Right lung (tissue), 5 donors: ENCODE results near the gene ATF6. TPM values are rescaled to one million over a fixed set of nuclear protein-coding genes. Genes with fewer than 3 reads are reported as not detected.
"Not testable (repeated sequence)": the region's sequence is repeated elsewhere in the genome, so short reads cannot be mapped to it uniquely, and the experiment has no call there.

Experiments used
- DNase-seq, 2 donors: peaks; one replicate each; pipeline ENCODE4 v3.0.0-alpha.2; 2013
- polyA plus RNA-seq, 5 donors: library from polyadenylated mRNA; unstranded; fragments of 120-200 nt; gene quantifications; one replicate each; pipeline versions ENCODE4 v1.2.1 to v1.2.3, GENCODE V29; 2013; ENCODE audit warnings: inconsistent platforms in 1 of 5, low replicate concordance in 1 of 5; ENCODE audit not compliant: insufficient read length in 5 of 5, insufficient read depth in 1 of 5

The ATF6 gene
- polyA plus RNA-seq, 5 donors, result 20.7 to 32.9 (median 29.8) TPM

GRCh38 chr1:161824618-161825017, 58.5 kb downstream of the ATF6 start:
- DNase-seq, result no peak

GRCh38 chr1:161825831-161826230, 59.7 kb downstream of the ATF6 start:
- DNase-seq, result no peak

DNA sequence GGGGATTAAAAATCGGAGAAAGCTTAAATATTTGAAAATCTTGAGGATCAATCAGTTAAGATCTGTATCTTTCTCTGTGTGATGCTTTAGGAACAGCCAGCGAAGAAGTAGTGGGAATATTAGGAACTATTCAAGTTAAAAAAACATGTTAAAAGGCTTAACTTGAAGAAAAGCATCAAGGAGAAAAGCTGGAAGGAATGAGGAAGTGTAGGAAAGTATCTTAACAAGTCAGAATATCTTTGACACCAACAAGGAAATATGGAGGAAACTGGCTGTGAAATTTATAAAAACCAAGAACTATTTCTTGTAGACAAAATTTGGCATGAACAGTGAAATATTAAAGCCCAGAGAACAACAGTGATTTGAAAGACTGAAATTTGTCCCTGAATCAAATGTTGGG, 60.4 kb downstream of the ATF6 start:
- DNase-seq, result no peak

- no peak for DNase-seq
These were observed 61.7 kb downstream of the ATF6 start for GRCh38 chr1:161827786-161828185.

GRCh38 chr1:161832299-161832907, 66.3 kb downstream of the ATF6 start:
- not testable (repeated sequence) for DNase-seq

- no peak for DNase-seq
These were observed 68.9 kb downstream of the ATF6 start for GRCh38 chr1:161834967-161835550.

DNA sequence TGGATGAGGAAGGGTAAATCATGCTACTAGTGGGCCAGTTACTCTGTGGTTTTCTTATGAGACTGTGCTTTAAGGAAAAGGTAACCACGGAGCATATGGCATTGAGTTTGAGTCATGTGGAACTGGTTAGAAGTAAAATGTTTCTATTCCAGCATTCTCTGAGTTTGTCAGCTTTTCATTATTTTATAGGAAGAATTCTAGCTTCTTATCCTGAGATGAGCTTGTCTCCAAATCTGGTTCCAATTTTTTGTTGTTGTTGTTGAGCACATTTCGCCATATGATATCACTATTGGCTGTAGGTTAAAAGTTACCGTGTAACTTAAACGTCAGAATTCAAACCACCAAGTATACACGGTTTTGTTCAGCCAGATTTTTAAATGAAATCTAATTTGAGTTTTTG, 69.9 kb downstream of the ATF6 start:
- DNase-seq, result no peak

DNA sequence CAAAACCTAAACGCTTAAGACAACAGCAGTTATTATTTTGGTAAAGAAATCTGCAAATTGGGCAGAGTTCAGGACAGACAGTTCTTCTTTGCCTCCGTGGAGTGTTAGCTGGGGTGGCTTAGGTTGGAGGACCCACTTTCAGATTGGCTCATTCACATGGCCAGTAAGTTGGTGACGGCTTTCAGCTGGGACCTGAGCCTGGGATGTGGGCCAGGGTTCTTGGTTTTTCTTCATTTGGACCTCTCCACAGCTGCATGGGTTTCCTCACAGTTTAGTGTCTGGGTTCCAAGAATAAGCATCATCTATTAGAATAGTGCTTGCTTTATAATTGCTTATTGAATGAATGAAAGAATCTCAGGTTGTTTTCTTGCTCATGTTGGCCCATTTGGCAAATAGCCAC, 72.2 kb downstream of the ATF6 start:
- no peak for DNase-seq

DNA sequence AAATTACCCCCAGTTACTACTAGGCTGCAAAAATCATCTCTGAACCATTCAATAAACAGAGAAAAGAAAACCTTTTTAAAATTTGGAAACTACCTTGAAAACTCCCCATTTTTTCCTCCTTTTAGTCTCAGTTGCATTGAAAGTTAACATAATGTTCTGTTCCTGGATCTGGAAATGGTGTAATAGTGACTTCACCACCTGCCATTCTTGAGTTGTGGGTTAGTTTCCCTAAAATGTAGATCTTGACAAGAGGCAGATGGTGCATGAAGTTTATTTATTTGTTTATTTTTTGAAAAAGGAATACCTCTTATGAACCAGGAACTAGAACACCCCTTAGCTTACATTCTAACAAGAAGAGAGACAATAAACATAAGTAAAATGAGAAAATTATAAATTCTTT, 72.8 kb downstream of the ATF6 start:
- DNase-seq, result no peak

- no peak for DNase-seq
These were observed 73.5 kb downstream of the ATF6 start for GRCh38 chr1:161839591-161839990.

- DNase-seq, result no peak
These were observed 74.2 kb downstream of the ATF6 start for GRCh38 chr1:161840363-161840762.

DNA sequence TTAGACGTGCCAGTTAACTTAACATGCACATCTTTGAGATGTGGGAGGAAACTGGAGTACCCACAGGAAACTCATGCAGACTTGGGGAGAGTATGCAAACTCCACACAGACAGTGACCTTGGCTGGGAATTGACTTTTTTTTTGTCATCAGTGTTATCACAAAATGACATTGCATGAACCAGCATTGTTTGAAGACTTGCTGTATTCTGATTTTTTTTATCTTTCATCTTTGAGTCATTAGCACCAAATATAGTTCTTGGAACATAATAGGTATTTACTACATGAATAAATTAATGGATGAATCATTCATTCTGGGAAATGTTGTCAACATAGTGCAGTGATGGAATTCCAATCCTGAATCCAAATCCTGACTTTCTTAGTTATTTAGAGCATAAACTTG, 77.0 kb downstream of the ATF6 start:
- DNase-seq, result no peak

DNA sequence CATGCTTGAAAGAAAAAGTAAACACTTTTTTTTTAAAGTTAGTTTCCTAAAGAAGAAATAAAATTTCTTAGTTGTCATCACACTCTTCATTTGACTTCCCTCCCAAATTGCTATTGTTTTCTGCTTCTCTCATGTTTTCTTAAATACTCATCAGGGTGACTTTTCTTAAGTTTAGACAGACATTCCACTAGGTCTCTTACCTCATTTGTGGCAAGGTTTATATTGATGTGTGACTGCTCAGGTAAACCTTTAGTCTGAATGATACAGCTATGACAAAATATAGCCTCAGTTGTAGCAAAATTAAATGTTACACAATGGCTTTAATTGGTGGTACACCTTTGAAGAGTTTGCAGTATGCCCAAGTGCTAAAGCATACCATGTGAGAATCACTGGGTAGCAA, 78.6 kb downstream of the ATF6 start:
- DNase-seq, result no peak

DNA sequence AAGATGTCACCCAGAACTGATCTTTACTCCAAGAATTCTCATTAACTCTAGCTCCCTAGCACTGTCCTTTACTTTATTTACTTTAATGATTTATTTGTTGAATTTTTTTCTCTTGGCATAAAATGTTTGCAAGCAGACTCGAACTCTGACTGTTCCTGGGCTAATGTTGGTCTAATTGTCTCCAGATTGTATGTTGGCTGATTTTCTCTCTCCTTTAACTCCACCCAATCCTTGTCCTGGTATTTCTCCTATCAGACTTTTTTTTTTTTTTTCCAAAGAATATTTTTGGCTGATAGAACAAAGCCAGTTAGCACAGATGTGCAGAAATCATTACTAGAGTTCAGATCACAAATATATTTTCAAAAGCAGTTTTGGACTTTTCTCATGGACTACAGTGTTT, 82.6 kb downstream of the ATF6 start:
- no peak for DNase-seq

DNA sequence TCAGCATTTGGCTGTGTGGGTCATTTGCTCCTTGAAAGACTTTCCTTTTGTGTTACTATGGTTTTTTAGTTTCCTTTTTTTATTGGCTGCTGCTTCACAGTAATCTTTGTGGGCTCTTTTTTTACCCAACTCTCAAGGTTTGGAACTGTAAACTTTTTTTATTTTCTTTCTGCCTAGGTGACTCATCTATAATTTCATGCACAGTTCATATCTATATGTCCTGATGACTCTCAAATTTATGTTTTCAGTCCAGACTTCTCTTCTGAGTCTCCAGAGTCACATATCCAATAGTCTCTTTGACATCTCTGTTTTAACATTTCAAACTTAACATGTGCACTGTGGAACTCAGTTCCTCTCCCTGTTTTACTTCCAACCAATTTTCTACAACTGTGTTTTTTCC, 83.4 kb downstream of the ATF6 start:
- no peak for DNase-seq

DNA sequence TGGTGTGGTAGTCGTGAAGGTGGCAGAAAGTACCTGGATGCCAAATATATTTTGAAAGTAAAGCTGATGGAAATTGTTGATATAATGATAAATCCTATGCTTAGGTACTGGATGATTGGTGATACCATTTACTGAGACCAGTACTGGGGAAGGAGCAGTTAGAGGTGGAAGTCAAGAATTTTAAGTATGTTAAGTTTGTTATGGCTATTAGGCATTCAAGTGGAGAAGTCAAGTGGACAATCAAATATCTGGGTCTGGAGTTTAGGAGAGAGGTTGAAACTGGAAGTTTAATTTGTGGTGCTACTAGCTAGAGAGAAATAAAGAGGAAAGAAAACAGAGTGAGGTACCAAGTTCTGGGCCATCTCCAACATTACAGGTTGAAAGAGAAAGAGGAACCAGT, 89.1 kb downstream of the ATF6 start:
- DNase-seq, result no peak

GRCh38 chr1:161858271-161858670, 92.2 kb downstream of the ATF6 start:
- DNase-seq, result no peak

DNA sequence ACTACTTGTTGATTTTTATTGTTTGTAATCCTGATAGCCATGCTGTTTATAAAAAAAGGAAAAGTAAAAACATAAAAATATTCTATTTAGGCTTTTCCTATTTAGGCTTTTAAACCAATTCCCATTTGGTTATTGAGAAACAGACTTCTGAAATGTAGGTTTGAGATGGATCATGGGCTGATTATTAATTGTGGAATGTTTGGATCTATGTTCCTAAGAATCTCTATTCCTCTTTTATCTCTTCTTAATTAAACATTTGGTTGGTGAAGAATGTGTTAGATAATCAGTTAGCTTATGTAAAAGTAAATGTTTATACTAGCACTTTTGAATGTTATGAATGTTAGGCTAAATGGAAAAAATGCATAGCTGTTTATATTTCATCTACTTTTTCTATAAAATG, 97.4 kb downstream of the ATF6 start:
- DNase-seq, result no peak

DNA sequence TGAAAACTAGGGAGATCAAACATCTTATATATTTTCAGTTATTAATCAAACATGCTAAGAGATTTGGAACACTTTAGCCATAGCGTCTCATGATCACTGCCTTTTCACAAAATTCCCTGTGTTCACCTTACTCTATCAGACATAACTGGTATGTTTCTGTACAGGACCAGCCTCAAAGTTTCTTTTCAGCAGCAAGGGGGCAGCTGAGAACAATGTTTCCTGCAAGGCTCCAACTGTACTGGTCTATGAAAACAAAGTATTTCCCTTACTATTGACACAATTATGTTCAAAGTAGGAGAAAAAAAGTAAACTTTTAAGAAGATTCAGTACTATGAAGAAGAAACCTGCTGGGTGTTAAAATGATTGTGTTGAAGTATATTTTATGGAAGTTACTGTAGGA, 98.5 kb downstream of the ATF6 start:
- DNase-seq, result no peak

- DNase-seq, result no peak
These were observed 100.1 kb downstream of the ATF6 start for GRCh38 chr1:161866241-161866640.

GRCh38 chr1:161868832-161869231, 102.7 kb downstream of the ATF6 start:
- no peak for DNase-seq

- DNase-seq, result no peak
These were observed 103.2 kb downstream of the ATF6 start for GRCh38 chr1:161869291-161869690.

- DNase-seq, result no peak
These were observed 106.4 kb downstream of the ATF6 start for GRCh38 chr1:161872506-161872905.

DNA sequence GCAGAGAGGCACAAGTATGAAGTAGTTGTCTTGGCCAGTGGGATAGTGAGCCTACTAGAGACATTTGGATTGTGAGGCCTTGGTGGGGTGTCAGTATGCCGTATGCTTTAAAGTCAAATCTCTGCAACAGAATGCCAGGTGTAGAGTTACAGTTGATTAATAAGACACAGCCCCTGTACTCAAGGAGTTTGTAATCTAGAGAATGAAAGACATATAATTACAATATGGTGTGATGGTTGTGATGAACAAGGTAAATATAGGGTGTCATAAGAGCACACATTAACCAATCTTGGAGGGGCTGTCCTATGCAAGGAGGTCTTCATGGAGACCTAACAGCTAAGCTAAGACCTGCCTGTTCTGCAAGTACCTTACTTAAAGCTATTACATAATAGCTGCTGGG, 113.1 kb downstream of the ATF6 start:
- DNase-seq, result no peak
